HG03025 (cell line): ENCODE results near the gene FAM210B.
A peak's percentile ranks its signal among the peaks of the same experiment; 100 is the strongest.
"Not testable (repeated sequence)": the region's sequence is repeated elsewhere in the genome, so short reads cannot be mapped to it uniquely, and the experiment has no call there.

ENCODE experiments used
- ATAC-seq: cut with Tn5 transposase; IDR thresholded peaks from one replicate; pipeline ENCODE4 v1.9.1; 2021; ENCODE audit warnings: mild to moderate bottlenecking, moderate library complexity; ENCODE audit not compliant: unreplicated experiment, low FRiP score

FAM210B gene

DNA sequence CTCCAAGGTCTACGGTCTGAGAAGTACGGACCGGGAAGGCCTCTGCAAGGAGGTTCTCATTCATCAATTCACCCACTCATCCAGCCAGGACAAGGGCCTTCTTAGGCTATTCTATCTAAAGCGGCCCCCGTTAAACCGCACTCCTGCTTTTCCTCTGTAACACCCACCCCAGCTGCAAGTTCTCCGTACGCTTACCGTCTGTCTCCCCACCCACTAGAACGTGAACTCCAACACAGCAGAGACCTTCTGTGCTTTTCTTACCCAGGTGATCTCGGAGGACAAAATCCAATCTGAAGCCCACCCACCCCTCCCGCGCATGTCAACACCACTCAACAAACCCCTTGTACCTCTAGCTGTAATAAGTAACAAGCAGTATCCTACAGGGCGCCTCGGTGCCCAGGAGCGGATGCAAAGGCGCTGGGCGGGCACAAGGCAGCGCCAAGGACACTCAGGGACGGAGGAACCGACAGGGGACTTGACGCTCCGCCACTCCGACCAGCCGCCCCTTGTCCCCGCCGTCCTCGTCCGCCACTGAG is 32.9 kb downstream of the FAM210B start:
- ATAC-seq, result peak; percentile 31

DNA sequence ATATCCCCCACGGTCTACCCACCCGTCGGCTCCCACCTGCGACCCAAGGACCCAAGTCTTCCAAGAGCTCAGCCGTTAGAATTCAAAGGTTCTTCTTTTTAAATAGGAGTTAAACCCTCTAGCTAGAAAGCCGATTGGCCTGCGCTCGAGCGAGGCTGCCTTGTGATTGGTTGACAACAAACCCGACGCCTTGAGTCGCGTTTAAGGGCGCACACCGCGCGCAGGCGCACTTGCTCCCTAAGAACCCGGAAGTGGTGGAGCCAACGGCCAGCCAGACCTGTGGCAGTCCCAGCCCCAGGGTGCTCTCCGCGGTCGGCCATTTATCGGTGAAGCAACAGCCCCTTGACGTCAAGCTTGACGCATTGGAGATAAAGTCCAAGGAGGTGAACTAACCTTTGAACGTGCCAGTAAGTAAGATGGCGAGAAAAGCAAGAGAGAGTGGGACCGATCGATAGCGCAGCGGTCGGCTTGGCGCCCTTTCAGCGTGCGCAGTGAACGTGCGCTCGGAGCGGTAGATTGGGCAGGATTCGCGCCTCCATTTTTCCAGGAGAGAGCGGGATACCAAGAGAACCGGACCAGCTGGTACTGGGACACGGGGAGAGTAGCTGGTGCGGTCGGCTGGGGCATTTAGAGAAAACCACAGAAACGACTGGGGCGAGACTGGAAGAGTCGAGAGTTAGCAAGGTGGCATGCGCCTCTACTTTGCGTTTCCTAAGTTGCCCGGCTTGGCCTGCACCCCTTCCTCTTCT is 33.5 kb downstream of the FAM210B start, which contains the start of the genes AURKA and CSTF1:
Gene AURKA, minus strand, starts transcription at position 84 of the 749 bp plus-strand sequence. CDS start 4,018 bp downstream, outside the sequence.
Gene CSTF1, plus strand, starts transcription at position 514 of the 749 bp plus-strand sequence. CDS start 2,908 bp downstream, outside the sequence.
- peak; percentile 93 for ATAC-seq

DNA sequence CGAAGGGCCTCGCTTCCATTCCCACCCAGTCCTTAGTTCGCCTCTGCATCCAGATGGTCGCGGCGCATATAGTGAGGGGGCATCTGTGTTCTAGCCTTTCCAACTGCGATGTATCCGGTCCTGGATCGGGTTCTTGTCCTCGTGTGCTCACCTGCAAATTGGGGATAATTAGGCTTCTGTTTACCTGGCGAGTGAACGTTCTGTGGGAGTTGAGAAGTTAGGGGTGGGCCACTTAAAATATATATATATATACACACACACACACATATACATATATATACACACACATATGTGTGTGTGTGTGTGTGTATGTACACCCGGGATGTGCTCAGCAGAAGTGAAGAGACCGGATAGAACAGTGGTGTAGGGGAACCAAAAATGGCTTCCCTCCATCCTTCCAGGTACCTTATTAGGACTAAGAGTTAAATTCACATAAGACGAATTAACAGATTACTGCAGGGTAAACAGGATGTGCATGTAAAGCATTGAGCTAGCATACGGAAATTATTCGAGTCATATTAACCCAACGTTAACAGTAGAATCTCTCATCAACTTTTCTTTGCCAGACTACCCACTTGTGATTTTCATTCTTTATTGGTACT is 34.2 kb downstream of the FAM210B start:
- no peak for ATAC-seq

- no peak for ATAC-seq
These were observed 34.9 kb downstream of the FAM210B start for GRCh38 chr20:56393653-56394052.

DNA sequence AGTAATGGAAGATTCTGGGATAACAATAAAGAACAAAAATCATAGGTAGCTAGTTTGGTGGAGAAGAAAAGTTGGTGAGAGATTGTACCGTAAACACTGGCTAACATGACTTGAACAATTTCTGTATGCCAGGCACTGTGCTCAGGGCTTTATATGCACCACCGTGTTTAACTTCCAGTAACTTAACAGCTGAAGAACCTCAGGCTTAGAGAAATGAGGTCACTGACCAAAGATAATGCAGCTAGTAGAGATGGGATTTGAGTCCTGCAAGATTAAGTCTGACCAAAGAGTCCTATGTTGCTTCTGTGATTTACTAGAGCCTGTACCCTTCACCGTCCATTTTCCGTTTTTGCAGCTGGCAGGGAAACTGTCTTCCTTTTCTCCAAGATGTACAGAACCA is 36.4 kb downstream of the FAM210B start:
- ATAC-seq, result no peak

- no peak for ATAC-seq
These were observed 41.3 kb downstream of the FAM210B start for GRCh38 chr20:56400001-56400640.

DNA sequence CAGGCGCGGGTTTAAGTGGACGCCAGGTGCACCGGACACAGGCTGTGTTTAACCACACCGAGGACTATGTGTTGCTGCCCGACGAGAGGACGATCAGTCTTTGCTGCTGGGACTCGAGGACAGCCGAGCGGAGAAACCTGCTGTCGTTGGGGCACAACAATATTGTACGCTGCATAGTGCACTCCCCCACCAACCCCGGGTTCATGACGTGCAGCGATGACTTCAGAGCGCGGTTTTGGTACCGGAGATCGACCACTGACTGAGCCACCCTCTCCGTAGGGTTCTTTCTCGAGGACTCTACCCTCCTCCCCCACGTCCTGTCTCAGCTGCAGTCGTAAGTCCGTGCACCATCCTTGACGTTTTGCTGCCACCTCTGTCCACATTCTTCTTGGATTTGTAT is 44.7 kb downstream of the FAM210B start:
- ATAC-seq, result no peak

- not testable (repeated sequence) for ATAC-seq
These were observed 46.6 kb downstream of the FAM210B start for GRCh38 chr20:56405356-56405755.

DNA sequence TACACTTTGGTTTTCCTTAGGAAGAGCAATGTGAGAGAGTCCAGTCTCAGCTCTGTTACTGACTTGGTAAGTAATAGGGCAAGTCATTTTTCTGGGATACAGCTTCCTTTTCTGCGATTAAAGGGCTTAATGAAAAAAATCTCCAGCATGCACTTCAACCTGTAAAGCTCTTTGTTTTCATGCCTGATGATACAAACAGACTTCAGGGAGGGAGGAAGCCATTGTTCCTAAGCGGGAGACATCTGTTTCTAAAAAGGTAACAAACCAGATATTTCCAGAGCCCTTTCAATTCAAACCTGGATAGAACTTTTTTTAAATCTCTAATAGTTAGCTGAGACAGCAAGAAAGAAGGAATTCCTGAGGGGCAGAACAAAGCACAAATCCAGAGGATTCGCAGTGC is 48.1 kb downstream of the FAM210B start:
- ATAC-seq, result no peak

GRCh38 chr20:56409521-56409920 is 50.7 kb downstream of the FAM210B start:
- no peak for ATAC-seq

- no peak for ATAC-seq
These were observed 51.2 kb downstream of the FAM210B start for GRCh38 chr20:56409956-56410355.

- not testable (repeated sequence) for ATAC-seq
These were observed 52.5 kb downstream of the FAM210B start for GRCh38 chr20:56411287-56411686.

GRCh38 chr20:56411759-56412472 is 53.1 kb downstream of the FAM210B start, which contains the start of gene CASS4:
Gene CASS4 (plus strand): TSS chr20:56412260. CDS start chr20:56412459, 199 bp downstream.
- ATAC-seq, result no peak

DNA sequence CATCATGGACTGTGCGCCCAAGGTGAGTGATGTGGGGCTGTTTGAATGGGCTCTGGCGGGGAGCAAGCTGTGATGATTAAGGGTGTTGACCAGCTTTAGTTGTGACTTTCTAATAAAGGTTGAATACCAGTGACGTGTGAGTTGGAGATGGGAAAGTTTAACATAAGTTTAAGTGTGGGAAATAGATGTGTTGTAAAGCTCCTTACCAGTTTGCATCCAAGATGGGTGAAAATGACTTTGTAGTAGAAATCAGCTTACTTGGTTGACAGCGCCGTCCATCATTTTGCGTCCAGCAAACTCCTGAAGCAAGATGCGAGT is 53.7 kb downstream of the FAM210B start:
- ATAC-seq, result no peak

DNA sequence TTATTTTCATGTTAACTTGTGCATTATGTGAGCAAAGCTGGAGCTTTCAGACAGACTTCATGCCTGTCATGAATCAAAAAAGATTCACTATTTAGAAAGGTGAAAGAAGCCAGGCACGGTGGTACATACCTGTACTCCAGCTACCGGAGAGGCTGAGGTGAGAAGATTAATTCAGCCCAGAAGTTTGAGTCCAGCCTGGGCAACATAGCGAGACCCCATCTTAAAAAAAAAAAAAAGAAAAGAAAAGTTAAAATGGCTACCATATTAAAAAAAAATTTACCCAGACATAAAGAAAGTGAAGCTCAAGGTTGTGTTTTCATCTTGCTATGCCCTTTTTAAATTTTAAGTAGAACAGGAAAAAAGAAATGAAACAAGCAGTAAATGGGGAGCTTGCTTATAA is 54.2 kb downstream of the FAM210B start:
- ATAC-seq, result no peak

- no peak for ATAC-seq
These were observed 56.3 kb downstream of the FAM210B start for GRCh38 chr20:56414842-56415765.

- no peak for ATAC-seq
These were observed 58.6 kb downstream of the FAM210B start for GRCh38 chr20:56417402-56417801.

GRCh38 chr20:56417911-56418310 is 59.1 kb downstream of the FAM210B start:
- no peak for ATAC-seq
